ENCODE results near the gene CTNNAL1.
"Not testable (repeated sequence)": the region's sequence is repeated elsewhere in the genome, so short reads cannot be mapped to it uniquely, and the experiment has no call there.

CTNNAL1 gene

DNA sequence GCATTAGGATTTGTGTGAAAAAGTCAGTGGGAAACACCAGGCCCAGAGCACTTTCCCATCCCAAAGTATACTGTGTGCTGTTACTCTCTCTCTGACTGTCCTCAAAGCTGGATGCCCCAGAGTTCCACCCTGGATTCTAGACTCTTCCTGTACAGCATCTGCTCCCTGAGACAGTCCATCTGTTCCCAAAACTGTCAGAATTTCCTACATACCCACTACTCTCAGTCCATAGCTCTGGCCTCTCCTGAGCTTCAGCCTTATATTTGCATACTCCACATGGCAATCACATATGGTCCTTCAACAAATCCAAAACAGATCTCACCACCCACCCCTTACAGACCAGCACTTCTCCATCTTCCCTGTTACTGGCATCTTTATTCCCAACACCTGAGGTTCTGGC, 88.8 kb downstream of the CTNNAL1 start:
- DNase-seq: no peak

DNA sequence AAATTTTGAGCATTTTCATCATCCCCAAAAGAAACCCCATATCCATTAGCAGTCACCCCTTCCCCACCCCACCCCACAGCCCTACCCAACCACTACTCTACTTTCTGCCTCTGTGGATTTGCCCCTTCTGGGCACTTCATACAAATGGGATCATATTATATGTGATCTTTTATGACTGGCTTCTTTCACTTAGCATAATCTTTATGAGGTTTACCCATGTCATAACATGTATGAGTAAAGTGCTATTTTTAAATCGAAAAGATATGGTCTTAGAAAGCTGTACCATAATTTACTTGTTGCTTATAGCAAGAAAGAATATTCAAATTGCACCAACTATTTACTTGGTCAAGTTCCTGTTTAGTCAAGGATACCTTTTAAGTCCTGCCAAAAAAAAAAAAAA, 92.1 kb downstream of the CTNNAL1 start:
- no peak for DNase-seq

DNA sequence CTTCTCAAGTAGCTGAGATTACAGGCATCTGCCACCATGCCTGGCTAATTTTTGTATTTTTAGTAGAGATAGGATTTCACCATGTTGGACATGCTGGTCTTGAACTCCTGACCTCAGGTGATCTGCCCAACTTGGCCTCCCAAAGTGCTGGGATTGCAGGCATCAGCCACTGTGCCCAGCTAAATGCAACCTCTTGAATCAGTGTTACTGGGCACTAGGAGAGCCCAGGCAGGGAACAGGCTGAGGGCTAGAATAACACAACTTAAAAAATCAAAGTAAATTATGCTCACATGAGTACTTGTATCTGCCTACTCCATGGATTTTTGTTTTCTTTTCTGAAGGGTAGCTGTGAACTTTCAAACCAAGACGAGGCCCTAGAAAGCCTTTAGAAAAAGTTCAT, 92.9 kb downstream of the CTNNAL1 start:
- not testable (repeated sequence) for DNase-seq

DNA sequence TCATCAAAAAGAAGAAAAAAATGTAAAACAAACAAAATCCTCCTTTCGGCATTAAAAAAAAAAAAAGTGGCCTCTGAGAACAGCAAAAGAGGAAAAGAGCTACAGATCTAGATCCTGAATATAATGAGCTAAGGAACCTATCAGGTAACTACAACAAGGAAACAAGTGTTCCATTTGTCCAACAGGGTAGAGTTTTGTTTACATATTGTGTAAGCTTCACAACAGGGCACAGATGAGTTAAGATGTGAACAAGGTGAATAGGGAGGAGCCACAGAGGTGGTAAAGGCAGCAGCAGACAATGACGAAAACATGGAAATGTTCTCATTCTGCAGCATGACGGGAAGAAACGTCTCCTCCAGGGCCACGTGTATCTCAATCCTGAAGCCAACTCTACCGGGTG, 93.8 kb downstream of the CTNNAL1 start:
- no peak for DNase-seq

DNA sequence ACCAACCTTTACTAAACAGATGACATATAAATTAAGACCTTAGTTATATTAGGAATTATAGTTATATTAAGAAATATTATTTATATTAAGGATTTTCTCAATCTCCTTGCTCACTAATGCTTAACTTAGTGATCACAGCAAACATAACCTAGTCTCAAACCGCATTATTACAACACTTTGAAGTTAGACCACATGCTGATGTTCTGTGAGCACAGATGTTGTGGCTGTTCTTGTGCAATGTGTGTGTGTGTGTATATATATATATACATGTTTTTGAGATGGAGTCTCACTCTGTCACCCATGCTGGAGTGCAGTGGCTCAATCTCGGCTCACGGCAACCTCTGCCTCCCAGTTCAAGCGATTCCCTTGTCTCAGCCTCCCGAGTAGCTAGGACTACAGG, 99.9 kb downstream of the CTNNAL1 start:
- no peak for DNase-seq

DNA sequence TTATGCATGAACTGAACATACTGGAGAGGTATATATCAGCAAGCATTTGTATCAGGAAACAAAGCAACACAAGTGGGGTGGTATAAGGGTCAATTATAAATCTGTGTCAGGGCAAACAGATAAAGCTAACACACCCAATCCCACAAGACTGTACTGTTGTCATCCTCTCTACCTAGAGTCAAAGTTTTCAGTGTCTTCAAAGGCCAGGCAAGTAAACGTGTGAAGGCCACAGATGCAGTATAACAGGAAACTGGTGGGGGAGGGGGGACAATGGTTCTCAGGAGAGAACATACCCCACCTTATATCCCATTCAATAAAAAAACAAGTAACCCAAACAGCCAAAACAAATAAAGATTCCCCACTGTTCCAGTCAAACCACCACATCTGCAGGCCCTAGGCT, 101.5 kb downstream of the CTNNAL1 start:
- DNase-seq: no peak

DNA sequence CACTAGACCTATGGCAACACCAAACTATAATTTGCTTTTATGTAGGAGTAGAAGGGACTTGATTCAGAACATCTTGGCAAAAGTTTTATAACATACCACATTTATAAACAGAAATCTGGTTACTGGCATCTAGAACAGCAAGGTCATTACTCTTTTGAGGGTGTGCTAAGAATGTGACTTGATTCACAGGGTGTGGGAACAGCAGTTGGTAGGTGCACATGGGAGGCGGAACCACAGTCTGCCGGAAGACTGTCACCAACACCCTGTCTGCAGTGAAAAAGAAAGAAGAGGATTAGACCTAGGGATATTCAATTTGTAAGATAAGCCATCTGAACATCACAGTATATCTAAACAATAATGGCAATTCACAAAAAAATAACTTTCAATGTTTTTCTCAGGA, 102.4 kb downstream of the CTNNAL1 start:
- no peak for DNase-seq

DNA sequence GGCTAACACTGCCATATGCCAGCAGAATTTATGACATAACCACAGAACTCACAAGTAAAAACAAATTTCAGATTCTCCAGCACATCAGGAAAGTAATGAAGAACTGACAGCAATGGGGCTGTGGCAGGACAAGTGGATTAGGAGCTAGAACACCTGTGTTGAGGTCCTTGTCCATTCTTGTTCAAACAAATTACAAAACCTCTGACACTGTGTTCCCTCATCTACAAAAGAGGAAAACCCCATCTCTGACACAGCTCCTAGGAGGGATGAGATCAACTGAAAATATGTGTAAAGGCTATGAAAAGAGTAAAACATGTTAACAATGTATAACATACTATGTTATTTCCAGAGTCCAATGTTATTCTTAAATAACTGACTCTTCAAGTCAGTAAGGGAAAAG, 102.9 kb downstream of the CTNNAL1 start:
- DNase-seq: no peak

DNA sequence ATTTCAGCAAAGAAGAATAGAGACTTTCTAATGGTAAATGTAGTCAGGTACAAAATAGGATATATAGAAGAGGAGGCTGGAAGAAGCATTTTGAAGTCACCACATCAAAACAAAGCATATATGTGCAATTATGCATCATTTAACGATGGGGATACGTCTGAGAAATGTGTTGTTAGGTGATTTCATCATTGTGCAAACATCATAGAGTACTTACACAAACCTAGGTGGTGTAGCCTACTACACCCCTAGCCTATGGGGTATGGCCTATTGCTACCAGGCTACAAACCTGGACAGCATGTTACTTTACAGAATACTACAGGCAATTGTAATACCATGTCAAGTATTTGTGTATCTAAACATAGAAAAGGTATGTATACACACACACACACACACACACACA, 107.8 kb downstream of the CTNNAL1 start:
- DNase-seq: peak in 2 of 3 experiments; percentile 13 to 47

DNA sequence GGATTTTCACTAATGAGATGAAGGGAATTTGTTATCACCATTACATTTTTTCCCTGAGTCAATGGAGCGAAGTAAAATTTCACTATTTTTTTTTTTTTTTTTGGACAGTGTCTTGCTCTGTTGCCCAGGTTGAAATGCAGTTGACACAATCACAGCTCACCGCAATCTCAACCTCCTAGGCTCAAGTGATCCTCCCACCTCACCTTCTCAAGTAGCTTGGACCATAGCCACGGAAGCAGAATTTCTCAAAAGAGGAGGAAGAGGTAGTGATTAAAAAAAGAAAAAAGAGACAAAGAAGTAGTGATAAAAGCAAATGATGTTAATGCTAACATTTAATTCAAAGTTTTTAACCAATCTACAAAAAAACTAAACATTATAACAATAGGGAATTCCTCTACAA, 109.1 kb downstream of the CTNNAL1 start:
- no peak for DNase-seq

DNA sequence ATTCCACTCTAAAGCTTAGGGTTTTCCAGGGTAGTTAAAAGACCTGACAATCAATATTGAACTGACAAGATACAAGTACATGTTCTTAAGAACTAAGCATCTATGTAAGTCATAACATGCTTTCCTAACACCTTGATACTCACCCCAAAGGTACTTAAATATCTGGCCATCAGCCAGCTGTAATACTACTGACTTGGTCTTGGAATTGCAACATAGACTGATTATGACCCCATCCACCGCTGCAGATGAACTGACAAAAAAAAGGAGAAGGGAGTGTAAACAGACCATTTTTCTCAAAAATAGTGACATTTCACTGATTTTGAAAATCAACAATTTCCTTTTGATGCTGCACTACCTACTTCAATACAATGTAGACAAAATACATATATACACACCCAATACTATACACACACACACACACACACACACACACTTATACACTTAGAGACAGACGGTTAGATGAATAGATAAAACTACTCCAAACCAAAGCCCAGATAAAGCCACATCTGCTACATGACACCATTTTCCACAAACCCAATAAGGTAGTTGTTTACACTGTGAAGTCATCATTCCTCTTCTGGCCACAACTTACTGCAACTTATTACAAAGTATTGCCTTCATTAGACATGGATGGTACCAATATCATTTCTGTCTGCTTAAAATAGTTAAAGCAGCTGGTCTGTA, 109.7 kb downstream of the CTNNAL1 start:
- DNase-seq: no peak

DNA sequence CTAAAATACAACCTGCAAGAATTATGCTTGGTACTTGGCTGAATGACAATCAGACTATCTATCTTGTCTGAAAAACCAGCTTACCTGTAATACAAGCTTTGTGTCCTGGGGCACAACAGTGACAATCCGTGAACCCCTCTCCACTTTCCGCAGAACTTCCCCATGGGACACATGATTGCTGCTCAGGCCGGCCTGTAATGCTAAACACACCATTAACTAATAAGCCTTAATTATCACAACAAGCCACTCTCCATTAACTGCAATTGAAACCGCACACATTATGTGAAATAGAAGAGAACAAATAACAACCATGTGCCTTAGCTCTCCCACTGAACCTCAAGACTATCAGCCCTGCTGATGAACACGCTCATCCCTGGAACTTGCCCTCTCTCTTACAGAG, 113.1 kb downstream of the CTNNAL1 start:
- peak in 1 of 3 experiments; percentile 51 for DNase-seq

DNA sequence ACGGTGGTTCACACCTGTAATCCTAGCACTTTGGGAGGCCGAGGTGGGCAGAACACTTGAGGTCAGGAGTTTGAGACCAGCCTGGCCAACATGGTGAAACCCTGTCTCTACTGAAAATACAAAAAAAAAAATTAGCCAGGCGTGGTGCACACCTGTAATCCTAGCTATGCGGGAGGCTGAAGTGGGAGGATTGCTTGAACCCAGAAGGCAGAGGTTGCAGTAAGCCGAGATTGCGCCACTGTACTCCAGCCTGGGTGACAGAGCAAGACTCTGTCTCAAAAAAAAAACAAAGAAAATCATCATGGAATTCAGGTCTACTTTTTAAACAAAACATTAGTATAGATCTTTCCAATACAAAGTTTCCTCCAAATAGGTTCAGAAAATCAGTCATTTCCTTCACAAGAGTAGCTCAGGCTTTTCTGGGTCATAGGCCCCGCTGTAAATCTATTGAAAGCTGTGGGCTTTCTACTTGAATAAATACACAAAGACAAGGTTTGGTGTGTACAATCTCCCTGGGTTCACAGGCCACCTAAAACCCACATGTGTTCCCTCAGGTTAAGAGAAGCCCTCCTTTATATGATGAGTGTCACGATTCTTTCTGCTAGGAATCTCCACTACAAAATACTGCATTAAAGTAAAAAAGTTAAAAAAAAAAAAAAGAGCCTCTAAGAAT, 114.1 kb downstream of the CTNNAL1 start:
- DNase-seq: not testable (repeated sequence)

DNA sequence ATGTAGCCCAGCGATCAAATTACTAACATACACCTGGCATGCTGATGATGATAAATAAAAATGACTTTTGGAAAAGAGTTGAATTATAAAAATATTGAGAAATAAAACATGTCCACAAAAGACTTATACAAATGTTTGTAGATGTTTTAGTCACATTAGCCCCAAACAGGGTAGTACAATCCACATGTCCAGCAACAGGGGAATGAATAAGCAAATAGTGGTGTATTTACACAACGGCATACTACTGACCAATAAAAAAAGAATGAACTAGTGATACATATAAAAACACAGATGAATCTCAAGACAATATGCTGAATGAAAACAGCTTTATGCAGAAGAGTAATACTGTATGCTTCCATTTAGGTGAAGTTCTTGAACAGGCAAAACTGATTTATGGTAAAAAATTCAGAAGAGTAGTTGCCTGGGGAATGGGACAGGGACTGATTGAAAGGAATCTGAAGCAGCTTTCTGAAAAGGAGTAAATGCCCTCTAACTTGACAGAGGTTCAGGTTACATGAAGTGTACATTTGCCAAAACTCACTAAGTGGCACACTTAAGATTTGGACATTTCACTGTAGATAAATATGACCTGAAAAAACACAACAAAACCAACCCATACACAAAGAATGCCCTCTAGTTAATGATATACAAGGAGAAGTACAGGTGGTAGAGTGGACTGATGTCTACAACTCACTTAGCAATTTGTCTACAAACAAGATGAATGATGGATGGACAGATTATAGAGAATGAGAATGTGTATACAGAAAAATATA, 115.8 kb downstream of the CTNNAL1 start:
- no peak for DNase-seq

DNA sequence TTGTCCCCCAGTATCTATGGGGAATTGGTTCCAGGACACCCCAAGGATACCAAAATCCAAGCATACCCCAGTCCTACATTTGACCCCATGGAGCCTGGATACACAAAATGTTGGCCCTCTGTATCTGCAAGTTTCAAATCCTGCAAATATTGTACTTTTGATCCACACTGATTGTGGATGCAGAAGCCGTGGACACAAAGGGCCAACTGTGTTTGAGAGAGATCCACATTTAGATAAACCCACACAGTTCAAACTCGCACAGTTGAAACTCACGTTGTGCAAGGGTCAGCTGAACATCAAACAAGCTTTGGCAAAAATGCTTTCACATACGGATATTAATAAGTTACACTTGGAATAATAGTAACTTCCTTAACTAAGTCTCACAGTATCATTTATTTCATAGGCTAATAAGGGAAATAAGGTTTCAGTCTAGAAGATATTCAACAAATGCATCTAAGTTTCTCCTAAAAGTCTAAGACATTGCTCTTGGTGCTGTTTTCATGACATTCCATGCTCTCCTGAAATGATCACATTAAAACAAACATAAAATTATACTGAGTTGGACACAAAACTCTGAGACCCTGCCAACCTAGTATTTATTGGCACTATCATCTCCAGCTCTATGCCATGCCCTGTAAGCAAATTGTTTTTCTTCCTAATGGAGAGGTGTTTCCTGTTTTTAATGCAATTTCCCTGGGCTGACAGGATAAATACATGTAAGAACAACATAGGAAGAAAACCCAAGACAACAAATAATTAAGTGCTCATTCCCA, 118.9 kb downstream of the CTNNAL1 start:
- no peak for DNase-seq
